HL-60/S4 (cell line): ENCODE data around the gene GRIN2C.

Experiments used
- in situ Hi-C: fragments of 300-500 bp; cut with MboI; formaldehyde crosslinking; loops from 2 replicates; pipeline ENCODE4 v1.14.3; 2022; ENCODE audit warnings: low sequenced_read_pairs

The GRIN2C gene

GRCh38 chr17:74824961-74825627, 34.6 kb downstream of the GRIN2C start:
- in situ Hi-C loops: no loop called here

- in situ Hi-C loops: no loop called here
Observed at GRCh38 chr17:74822939-74823367, 36.7 kb downstream of the GRIN2C start.

GRCh38 chr17:74822335-74822938, 37.2 kb downstream of the GRIN2C start:
- in situ Hi-C loops: no loop called here

GRCh38 chr17:74821655-74822334, 37.9 kb downstream of the GRIN2C start:
- in situ Hi-C loops: no loop called here

- in situ Hi-C loops: no loop called here
Observed at GRCh38 chr17:74819801-74820436, 39.8 kb downstream of the GRIN2C start.

- in situ Hi-C loops: no loop called here
Observed at GRCh38 chr17:74818291-74818938, 41.3 kb downstream of the GRIN2C start.

GRCh38 chr17:74816905-74817620, 42.6 kb downstream of the GRIN2C start:
- in situ Hi-C loops: no loop called here

- in situ Hi-C loops: no loop called here
Observed at GRCh38 chr17:74815550-74816370, 43.9 kb downstream of the GRIN2C start.

- in situ Hi-C loops: no loop called here
Observed at GRCh38 chr17:74815067-74815466, 44.6 kb downstream of the GRIN2C start.

GRCh38 chr17:74814453-74814852, 45.2 kb downstream of the GRIN2C start:
- in situ Hi-C loops: no loop called here

- in situ Hi-C loops: no loop called here
Observed at GRCh38 chr17:74812109-74813009, 47.3 kb downstream of the GRIN2C start.

GRCh38 chr17:74810699-74811485, 48.8 kb downstream of the GRIN2C start:
- in situ Hi-C loops: no loop called here

GRCh38 chr17:74808714-74809430, 50.8 kb downstream of the GRIN2C start:
- in situ Hi-C loops: no loop called here

GRCh38 chr17:74807925-74808324, 51.8 kb downstream of the GRIN2C start:
- in situ Hi-C loops: no loop called here

GRCh38 chr17:74807441-74807840, 52.2 kb downstream of the GRIN2C start:
- in situ Hi-C loops: no loop called here

GRCh38 chr17:74806334-74806733, 53.4 kb downstream of the GRIN2C start:
- in situ Hi-C loops: no loop called here

- in situ Hi-C loops: no loop called here
Observed at GRCh38 chr17:74805591-74805991, 54.1 kb downstream of the GRIN2C start.
